Fibroblast of lung (primary cell): Measurements from ENCODE around the gene RFPL2. TPM values are rescaled to one million over a fixed set of nuclear protein-coding genes. Genes with fewer than 3 reads are reported as not detected.

Experiments
- DNase-seq, 2 donors: peaks; one replicate each; pipeline versions ENCODE4 v3.0.0 to v3.0.0-alpha.2; 2010; ENCODE audit warnings: low read depth in 2 of 2
- H2AFZ ChIP-seq: 2 replicates; pipeline ENCODE4 v1.5.1; 2012; ENCODE audit warnings: low read length, control low read depth, inconsistent platforms
- H3K27ac ChIP-seq: 2 replicates; pipeline ENCODE4 v1.5.1; 2011; ENCODE audit warnings: low read length, control low read depth; ENCODE audit not compliant: insufficient read depth
- H3K27me3 ChIP-seq: 2 replicates; pipeline ENCODE4 v1.5.1; 2011; ENCODE audit warnings: mild to moderate bottlenecking, low read length; ENCODE audit not compliant: control insufficient read depth, insufficient read depth
- H3K36me3 ChIP-seq: 2 replicates; pipeline ENCODE4 v1.5.1; 2011; ENCODE audit warnings: low read length; ENCODE audit not compliant: control insufficient read depth, insufficient read depth
- H3K4me1 ChIP-seq: 2 replicates; pipeline ENCODE4 v1.5.1; 2011; ENCODE audit warnings: low read length; ENCODE audit not compliant: control insufficient read depth, insufficient read depth; ENCODE audit errors: extremely low read depth
- H3K4me2 ChIP-seq: 2 replicates; pipeline ENCODE4 v1.5.1; 2011; ENCODE audit warnings: low read length, control low read depth; ENCODE audit not compliant: insufficient read depth; ENCODE audit errors: extremely low read depth
- H3K4me3 ChIP-seq, 4 experiments: fragments of 200-600 bp in 1 of 4; sonication (generic) in 1 of 4; replicated peaks in 1 of 4; 2 replicates each; pipeline ENCODE4 v1.5.1; 2011 to 2016; ENCODE audit warnings: low read length in 4 of 4, low read depth in 3 of 4, mild to moderate bottlenecking in 3 of 4, control low read depth in 2 of 4, inconsistent platforms in 1 of 4, mixed read lengths in 1 of 4; ENCODE audit not compliant: insufficient read depth in 1 of 4; ENCODE audit errors: control extremely low read depth in 1 of 4
- H3K79me2 ChIP-seq: 2 replicates; pipeline ENCODE4 v1.5.1; 2012; ENCODE audit warnings: mild to moderate bottlenecking, low read length, inconsistent platforms; ENCODE audit not compliant: control insufficient read depth, insufficient read depth
- H3K9ac ChIP-seq: 2 replicates; pipeline ENCODE4 v1.5.1; 2011; ENCODE audit warnings: mild to moderate bottlenecking, low read length, control low read depth; ENCODE audit not compliant: insufficient read depth
- H3K9me3 ChIP-seq: 2 replicates; pipeline ENCODE4 v1.5.1; 2012; ENCODE audit warnings: low read depth, low read length; ENCODE audit not compliant: control insufficient read depth, insufficient read depth
- H4K20me1 ChIP-seq: 2 replicates; pipeline ENCODE4 v1.5.1; 2011; ENCODE audit warnings: low read length; ENCODE audit not compliant: control insufficient read depth, insufficient read depth; ENCODE audit errors: extremely low read depth
- EZH2 ChIP-seq: IDR thresholded peaks from 2 replicates; pipeline ENCODE4 v1.5.1; 2012; ENCODE audit warnings: low read length, control low read depth, mild to moderate bottlenecking; ENCODE audit errors: missing control alignments
- polyA plus RNA-seq, 2 donors: library from polyadenylated mRNA; depleted of rRNA in 1 of 2; stranded (reverse) in 1 of 2; unstranded in 1 of 2; fragments of >200 nt; gene quantifications; 2 replicates each; pipeline ENCODE4 v1.2.1, GENCODE V29; 2011 to 2012; ENCODE audit warnings: missing spikeins in 1 of 2
- total RNA-seq: library from RNA; depleted of rRNA; stranded (reverse); fragments of >200 nt; gene quantifications from 2 replicates; pipeline ENCODE4 v1.2.1, GENCODE V29; 2014
- TF ChIP-seq, protein P1 (sequence below), 2 donors: IDR thresholded peaks in 1 of 2; conservative IDR thresholded peaks in 1 of 2; 1 replicate in 1 of 2; 2 replicates in 1 of 2; pipeline ENCODE4 v1.5.1; 2011 to 2012; ENCODE audit warnings: low read length in 2 of 2, control low read depth in 1 of 2, inconsistent platforms in 1 of 2, low read depth in 1 of 2, mild to moderate bottlenecking in 1 of 2

RFPL2 gene
- total and polyA plus RNA-seq, 2 donors (not counting 1 experiment from before 2014, with no cell fraction given) = not detected

DNA sequence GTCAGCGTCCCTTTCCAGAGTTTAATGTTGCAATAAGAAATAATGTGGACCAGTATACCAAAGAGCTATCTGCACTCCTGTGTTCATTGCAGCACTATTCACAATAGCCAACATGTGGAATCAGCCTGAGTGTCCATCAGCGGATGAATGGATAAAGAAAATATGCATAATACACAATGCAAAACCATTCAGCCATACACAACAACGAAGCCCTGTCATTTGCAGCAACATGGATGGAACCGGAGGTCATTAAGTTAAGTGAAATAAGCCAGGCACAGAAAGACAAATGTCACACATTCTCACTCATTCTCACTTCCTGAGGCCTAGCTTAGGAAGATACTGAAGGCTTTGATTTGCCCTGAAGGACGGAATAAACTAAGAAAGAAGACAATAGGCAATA lies 28.2 kb upstream of the RFPL2 start:
- Histone ChIP-seq H2AFZ (no peak overlapping the region), H3K79me2 (no peaks in the 10 kb centered on the region), H3K27me3 (no peaks in the 10 kb centered on the region), H4K20me1 (no peaks in the 10 kb centered on the region), H3K36me3 (no peaks in the 10 kb centered on the region), H3K4me1 (no peaks in the 10 kb centered on the region), H3K9me3 (no peaks in the 10 kb centered on the region), H3K4me2 (no peak overlapping the region), H3K9ac (no peak overlapping the region), H3K4me3 (no peak overlapping the region), H3K27ac (no peak overlapping the region)
- no peak for DNase-seq
- no peak for TF ChIP-seq EZH2
- TF ChIP-seq, protein P1, sequence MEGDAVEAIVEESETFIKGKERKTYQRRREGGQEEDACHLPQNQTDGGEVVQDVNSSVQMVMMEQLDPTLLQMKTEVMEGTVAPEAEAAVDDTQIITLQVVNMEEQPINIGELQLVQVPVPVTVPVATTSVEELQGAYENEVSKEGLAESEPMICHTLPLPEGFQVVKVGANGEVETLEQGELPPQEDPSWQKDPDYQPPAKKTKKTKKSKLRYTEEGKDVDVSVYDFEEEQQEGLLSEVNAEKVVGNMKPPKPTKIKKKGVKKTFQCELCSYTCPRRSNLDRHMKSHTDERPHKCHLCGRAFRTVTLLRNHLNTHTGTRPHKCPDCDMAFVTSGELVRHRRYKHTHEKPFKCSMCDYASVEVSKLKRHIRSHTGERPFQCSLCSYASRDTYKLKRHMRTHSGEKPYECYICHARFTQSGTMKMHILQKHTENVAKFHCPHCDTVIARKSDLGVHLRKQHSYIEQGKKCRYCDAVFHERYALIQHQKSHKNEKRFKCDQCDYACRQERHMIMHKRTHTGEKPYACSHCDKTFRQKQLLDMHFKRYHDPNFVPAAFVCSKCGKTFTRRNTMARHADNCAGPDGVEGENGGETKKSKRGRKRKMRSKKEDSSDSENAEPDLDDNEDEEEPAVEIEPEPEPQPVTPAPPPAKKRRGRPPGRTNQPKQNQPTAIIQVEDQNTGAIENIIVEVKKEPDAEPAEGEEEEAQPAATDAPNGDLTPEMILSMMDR (conservative IDR thresholded peaks at IDR 0.05 in 1 of 2, IDR thresholded peaks at IDR 0.05 in 1 of 2; ENCODE audit: low read depth in 1 of 2, low read length in 2 of 2) = no peak

DNA sequence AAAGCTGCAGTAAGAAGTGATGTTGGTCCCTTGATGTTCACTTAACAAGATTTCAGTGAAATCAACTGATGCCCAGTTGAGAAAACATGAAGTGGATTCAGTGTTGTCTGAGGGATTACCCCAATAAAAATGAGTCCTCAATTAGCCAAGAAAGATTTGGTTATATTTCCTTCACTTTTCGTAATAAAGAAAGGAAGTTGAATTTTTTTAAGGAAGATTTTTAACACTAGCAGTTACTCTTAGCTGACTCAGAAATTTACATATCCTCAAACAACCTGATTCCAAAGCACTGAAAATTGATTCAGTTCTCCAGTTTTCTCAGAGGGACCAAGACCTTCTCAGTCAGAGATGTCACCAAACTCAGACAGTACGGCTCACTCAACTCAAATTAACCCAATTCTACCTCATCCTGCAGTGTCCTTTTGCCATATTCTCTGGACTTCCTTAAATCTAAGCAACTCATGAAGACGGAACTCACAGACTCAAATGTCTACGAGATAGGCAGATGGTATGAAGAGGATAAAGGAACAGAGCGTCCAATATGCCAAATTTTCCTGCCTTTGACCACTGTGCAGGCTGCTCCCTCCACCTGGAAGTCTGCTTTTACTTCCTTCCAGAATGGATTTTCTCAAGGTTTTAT lies 27.4 kb upstream of the RFPL2 start:
- Histone ChIP-seq H3K9me3 (no peaks in the 10 kb centered on the region), H3K79me2 (no peaks in the 10 kb centered on the region), H4K20me1 (no peaks in the 10 kb centered on the region), H2AFZ (no peak overlapping the region), H3K4me3 (no peak overlapping the region), H3K27me3 (no peaks in the 10 kb centered on the region), H3K27ac (no peak overlapping the region), H3K9ac (no peak overlapping the region), H3K36me3 (no peaks in the 10 kb centered on the region), H3K4me1 (no peaks in the 10 kb centered on the region), H3K4me2 (no peak overlapping the region)
- TF ChIP-seq, protein P1 (conservative IDR thresholded peaks at IDR 0.05 in 1 of 2, IDR thresholded peaks at IDR 0.05 in 1 of 2; ENCODE audit: low read depth in 1 of 2, low read length in 2 of 2) = no peak
- TF ChIP-seq EZH2 = no peak
- no peak for DNase-seq

DNA sequence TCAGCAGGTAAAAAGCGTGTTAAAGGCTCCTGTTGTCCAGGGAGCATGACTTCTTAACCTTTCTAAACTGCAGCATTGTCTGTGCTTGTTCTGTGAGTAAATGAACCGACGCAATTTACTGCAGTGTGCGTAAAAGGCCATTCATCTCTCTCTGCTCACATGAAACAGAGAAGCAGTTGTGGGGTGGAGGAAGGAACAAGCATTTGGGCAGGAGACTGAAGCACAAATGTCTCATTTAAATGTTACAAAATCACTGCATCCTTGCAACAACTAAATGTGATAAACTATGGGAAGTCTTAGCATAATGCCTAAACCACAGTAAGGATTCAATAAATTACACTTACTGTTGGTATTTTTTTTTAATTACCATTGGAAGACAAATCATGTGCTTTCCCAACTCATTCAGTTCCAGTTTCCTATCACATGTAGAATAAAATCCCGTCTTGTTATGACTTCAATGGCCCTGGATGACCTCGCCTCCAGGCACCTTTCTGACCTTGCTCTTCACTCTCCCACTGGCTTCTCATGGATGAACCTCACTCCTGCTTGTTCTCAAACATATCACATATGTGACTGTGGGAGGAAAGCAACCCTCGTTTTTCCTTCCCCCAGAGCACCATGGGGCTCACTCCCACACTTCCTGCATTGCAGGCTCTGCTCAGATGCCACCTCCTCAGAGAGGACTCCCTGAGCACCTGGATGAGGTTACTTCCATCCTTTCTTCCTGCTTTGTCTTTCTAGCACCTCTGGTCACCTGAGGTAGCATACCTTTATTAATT lies 21.6 kb upstream of the RFPL2 start:
- Histone ChIP-seq H3K9ac (no peak overlapping the region), H2AFZ (no peak overlapping the region), H3K36me3 (no peaks in the 10 kb centered on the region), H3K79me2 (no peaks in the 10 kb centered on the region), H4K20me1 (no peaks in the 10 kb centered on the region), H3K4me3 (no peak overlapping the region), H3K9me3 (no peaks in the 10 kb centered on the region), H3K4me1 (no peaks in the 10 kb centered on the region), H3K27ac (no peak overlapping the region), H3K27me3 (no peaks in the 10 kb centered on the region), H3K4me2 (no peak overlapping the region)
- TF ChIP-seq, protein P1 (conservative IDR thresholded peaks at IDR 0.05 in 1 of 2, IDR thresholded peaks at IDR 0.05 in 1 of 2; ENCODE audit: low read depth in 1 of 2, low read length in 2 of 2) = no peak
- TF ChIP-seq EZH2 = no peak
- DNase-seq = no peak
